T-cell (primary cell): ENCODE data around the gene TPP2. TPM values are rescaled to one million over a fixed set of nuclear protein-coding genes. Genes with fewer than 3 reads are reported as not detected.

Experiments used
- ATAC-seq, 4 experiments: fragments of 200-7000 bp in 3 of 4; fragments of 150-1000 bp in 1 of 4; cut with Tn5 transposase; replicated peaks in 1 of 4; 1 replicate in 3 of 4; 2 replicates in 1 of 4; pipeline ENCODE4 v1.10.0; 2021; ENCODE audit warnings: moderate library complexity in 3 of 4, mild to moderate bottlenecking in 2 of 4, moderate number of reproducible peaks in 1 of 4
- CTCF ChIA-PET, 2 donors: fragments of 300-600 bp; sonication (Branson Sonifier 250); formaldehyde crosslinking; loops; one replicate each; lab custom pipeline; 2022; ENCODE audit warnings: antibody characterized with exemption in 2 of 2; lab: Charles Lee
- POLR2A ChIA-PET, 2 donors: fragments of 300-600 bp; sonication (Branson Sonifier 250); formaldehyde crosslinking; loops; one replicate each; lab custom pipeline; 2022; ENCODE audit warnings: antibody characterized with exemption in 2 of 2; lab: Charles Lee
- DNase-seq, 35 experiments: peaks; one replicate each; pipeline versions ENCODE4 v3.0.0 to v3.0.0-alpha.2; 2013 to 2023
- H3K27ac ChIP-seq: one replicate; pipeline ENCODE4 v1.5.1; 2013; ENCODE audit warnings: low read length
- H3K27me3 ChIP-seq, 2 experiments: replicated peaks in 1 of 2; 1 replicate in 1 of 2; 2 replicates in 1 of 2; pipeline versions ENCODE4 v1.6.1 to v1.7.0; 2013; ENCODE audit warnings: low read length in 1 of 2, mixed read lengths in 1 of 2; ENCODE audit not compliant: control insufficient read depth in 2 of 2, insufficient read depth in 2 of 2; ENCODE audit errors: extremely low read depth in 1 of 2
- H3K36me3 ChIP-seq, 2 donors: 1 replicate in 1 of 2; 2 replicates in 1 of 2; pipeline versions ENCODE4 v1.6.1 to v1.7.0; 2013; ENCODE audit warnings: low read length in 1 of 2; ENCODE audit not compliant: control insufficient read depth in 2 of 2, insufficient read depth in 1 of 2; ENCODE audit errors: extremely low read depth in 1 of 2
- H3K4me1 ChIP-seq, 2 experiments: 1 replicate in 1 of 2; 2 replicates in 1 of 2; pipeline versions ENCODE4 v1.6.1 to v1.7.0; 2013; ENCODE audit warnings: low read length in 2 of 2, mixed read lengths in 1 of 2; ENCODE audit not compliant: insufficient read depth in 2 of 2, control insufficient read depth in 1 of 2; ENCODE audit errors: extremely low read depth in 1 of 2
- H3K4me3 ChIP-seq, 2 donors: 1 replicate in 1 of 2; 2 replicates in 1 of 2; pipeline versions ENCODE4 v1.5.1 to v1.7.0; 2013; ENCODE audit warnings: mild to moderate bottlenecking in 2 of 2, low read length in 1 of 2, moderate library complexity in 1 of 2; ENCODE audit not compliant: control insufficient read depth in 1 of 2; ENCODE audit errors: extremely low read depth in 1 of 2
- H3K9me3 ChIP-seq: 2 replicates; pipeline ENCODE4 v1.7.0; 2013
- H3K27ac Mint-ChIP-seq, 2 donors: one replicate each; pipeline ENCODE4 v1.8.0; 2020 to 2021; ENCODE audit warnings: mild to moderate bottlenecking in 2 of 2, mixed read lengths in 2 of 2
- H3K27me3 Mint-ChIP-seq, 2 donors: one replicate each; pipeline ENCODE4 v1.8.0; 2021 to 2022; ENCODE audit warnings: mixed read lengths in 2 of 2
- H3K36me3 Mint-ChIP-seq: one replicate; pipeline ENCODE4 v1.8.0; 2021; ENCODE audit warnings: mixed read lengths
- H3K4me1 Mint-ChIP-seq, 3 donors: one replicate each; pipeline ENCODE4 v1.8.0; 2020 to 2022; ENCODE audit warnings: mixed read lengths in 3 of 3, mild to moderate bottlenecking in 1 of 3
- H3K4me3 Mint-ChIP-seq, 3 donors: one replicate each; pipeline ENCODE4 v1.8.0; 2020 to 2022; ENCODE audit warnings: mild to moderate bottlenecking in 3 of 3, mixed read lengths in 3 of 3, moderate library complexity in 3 of 3
- H3K9me3 Mint-ChIP-seq, 3 donors: one replicate each; pipeline ENCODE4 v1.8.0; 2020 to 2022; ENCODE audit warnings: mixed read lengths in 3 of 3
- WGBS: methylation state at CpG from one replicate; pipeline ENCODE4 v1.1.5; 2013; ENCODE audit warnings: missing lambda C conversion rate; ENCODE audit not compliant: insufficient coverage; 5-methylcytosine and 5-hydroxymethylcytosine counted together
- total RNA-seq, 35 experiments: library from RNA in 6 of 35; stranded (reverse) in 6 of 35; fragments of 120-200 nt in 1 of 35; gene quantifications; one replicate each; pipeline versions ENCODE4 v1.2.1 to v1.2.4 and lab custom pipeline; 2013 to 2026

TPP2 gene
- total RNA-seq, 5 donors from 2014 or later (not counting 1 experiment from before 2014, with no cell fraction given) = 111 to 135 (median 115) TPM

- DNase-seq (no peak), ATAC-seq (no peak)
- H3K4me3 Mint-ChIP-seq = no peak overlapping the region
- no CpG with 5 or more reads among the region's 1 CpG for WGBS
- Histone ChIP-seq H3K36me3 (no peaks in the 10 kb centered on the region), H3K27ac (no peak overlapping the region), H3K9me3 (no peaks in the 10 kb centered on the region), H3K27me3 (peaks cover 2 to 7% of the 10 kb centered on the region in 2 experiments), H3K4me3 (no peak overlapping the region), H3K4me1 (no peaks in the 10 kb centered on the region)
- ChIA-PET POLR2A (interaction anchor here in 1 of 2 donors (0.6 kb wide), 1 partner anchor 121 kb away, joined by 3 read pairs; no protein-coding TSS in a partner anchor), CTCF (interaction anchor here in 1 of 2 donors (0.6 kb wide), 1 partner anchor 10 kb away, joined by 3 read pairs; no protein-coding TSS in a partner anchor)
- H3K36me3 Mint-ChIP-seq = no peaks in the 10 kb centered on the region
- no peak overlapping the region for H3K27ac Mint-ChIP-seq
- peaks cover 0 to 6% (median 0%) of the 10 kb centered on the region in 3 donors for H3K9me3 Mint-ChIP-seq
- peaks cover 12 to 13% of the 10 kb centered on the region in 2 donors for H3K27me3 Mint-ChIP-seq
- H3K4me1 Mint-ChIP-seq = no peaks in the 10 kb centered on the region
These were observed 34.9 kb upstream of the TPP2 start for GRCh38 chr13:102561933-102562332.

- Histone ChIP-seq H3K4me3 (no peak overlapping the region), H3K27me3 (peaks cover 2 to 7% of the 10 kb centered on the region in 2 experiments), H3K4me1 (no peaks in the 10 kb centered on the region), H3K27ac (no peak overlapping the region), H3K36me3 (no peaks in the 10 kb centered on the region), H3K9me3 (no peaks in the 10 kb centered on the region)
- Mint-ChIP-seq H3K27me3 (peaks cover 20% of the 10 kb centered on the region in 2 donors), H3K4me1 (no peaks in the 10 kb centered on the region), H3K27ac (no peak overlapping the region), H3K36me3 (no peaks in the 10 kb centered on the region), H3K9me3 (peaks cover 0 to 6% (median 0%) of the 10 kb centered on the region in 3 donors), H3K4me3 (no peak overlapping the region)
- WGBS = no CpG with 5 or more reads among the region's 2 CpGs
- ATAC-seq (no peak), DNase-seq (no peak)
- ChIA-PET POLR2A (no interaction called here), CTCF (no interaction called here)
These were observed 33.5 kb upstream of the TPP2 start for GRCh38 chr13:102563267-102563666.

- Histone ChIP-seq H3K27ac (no peak overlapping the region), H3K36me3 (no peaks in the 10 kb centered on the region), H3K27me3 (peaks cover 2 to 7% of the 10 kb centered on the region in 2 experiments), H3K4me3 (no peak overlapping the region), H3K9me3 (no peaks in the 10 kb centered on the region), H3K4me1 (no peaks in the 10 kb centered on the region)
- Mint-ChIP-seq H3K27ac (no peak overlapping the region), H3K27me3 (peaks cover 20 to 21% of the 10 kb centered on the region in 2 donors), H3K36me3 (no peaks in the 10 kb centered on the region), H3K4me3 (no peak overlapping the region), H3K4me1 (no peaks in the 10 kb centered on the region), H3K9me3 (peaks cover 0 to 6% (median 0%) of the 10 kb centered on the region in 3 donors)
- POLR2A ChIA-PET = no interaction called here
- DNase-seq (no peak), ATAC-seq (no peak)
- CTCF ChIA-PET = no interaction called here
- WGBS = 86% methylated on average over 2 of the region's 4 CpGs
These were observed 32.2 kb upstream of the TPP2 start for GRCh38 chr13:102564564-102564963.

GRCh38 chr13:102566513-102566912, 30.3 kb upstream of the TPP2 start:
- Mint-ChIP-seq H3K4me3 (no peak overlapping the region), H3K36me3 (no peaks in the 10 kb centered on the region), H3K27ac (no peak overlapping the region), H3K4me1 (no peaks in the 10 kb centered on the region), H3K9me3 (peaks cover 0 to 6% (median 0%) of the 10 kb centered on the region in 3 donors), H3K27me3 (peaks cover 21 to 24% of the 10 kb centered on the region in 2 donors)
- CTCF ChIA-PET = interaction anchor here (0.6 to 1.2 kb wide), 2 partner anchors 12 to 899 kb away, joined by 3 read pairs; no protein-coding TSS in a partner anchor
- Histone ChIP-seq H3K9me3 (no peaks in the 10 kb centered on the region), H3K4me3 (no peak overlapping the region), H3K27me3 (peaks cover 5 to 7% of the 10 kb centered on the region in 2 experiments), H3K36me3 (no peaks in the 10 kb centered on the region), H3K4me1 (no peaks in the 10 kb centered on the region), H3K27ac (no peak overlapping the region)
- WGBS = no CpG with 5 or more reads among the region's 1 CpG
- ATAC-seq (no peak), DNase-seq (no peak)
- POLR2A ChIA-PET = no interaction called here

DNA sequence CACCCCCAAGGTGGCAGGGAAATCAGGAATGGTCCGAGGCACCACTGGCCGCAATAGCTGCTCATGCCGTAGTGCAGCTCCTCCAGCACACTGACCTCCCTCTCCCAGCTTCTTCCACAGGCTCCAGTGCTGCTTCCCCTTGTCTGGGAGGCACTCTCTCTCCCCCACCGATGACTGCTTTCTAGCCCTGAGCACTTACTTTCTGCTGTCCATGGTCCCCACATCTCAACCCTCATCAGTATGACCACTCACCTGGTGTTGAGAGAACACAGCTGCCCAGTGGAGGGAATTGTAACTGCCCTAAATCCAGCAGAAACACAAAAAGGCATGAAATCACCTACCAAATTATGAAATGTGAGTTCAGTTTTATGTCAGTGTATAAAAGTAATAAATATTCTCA, 28.9 kb upstream of the TPP2 start:
- no peak overlapping the region for H3K4me3 Mint-ChIP-seq
- H3K36me3 Mint-ChIP-seq = no peaks in the 10 kb centered on the region
- POLR2A ChIA-PET = no interaction called here
- Histone ChIP-seq H3K4me3 (no peak overlapping the region), H3K27me3 (peaks cover 5 to 7% of the 10 kb centered on the region in 2 experiments), H3K27ac (no peak overlapping the region), H3K36me3 (no peaks in the 10 kb centered on the region), H3K9me3 (no peaks in the 10 kb centered on the region), H3K4me1 (no peaks in the 10 kb centered on the region)
- H3K4me1 Mint-ChIP-seq = no peaks in the 10 kb centered on the region
- no peak overlapping the region for H3K27ac Mint-ChIP-seq
- WGBS = 84% methylated on average over 3 of the region's 4 CpGs
- H3K27me3 Mint-ChIP-seq = peaks cover 21 to 24% of the 10 kb centered on the region in 2 donors
- no peaks in the 10 kb centered on the region for H3K9me3 Mint-ChIP-seq
- no peak for ATAC-seq
- DNase-seq = no peak
- CTCF ChIA-PET = interaction anchor here in 1 of 2 donors (1.2 kb wide), 1 partner anchor 11 kb away, joined by 3 read pairs; no protein-coding TSS in a partner anchor

DNA sequence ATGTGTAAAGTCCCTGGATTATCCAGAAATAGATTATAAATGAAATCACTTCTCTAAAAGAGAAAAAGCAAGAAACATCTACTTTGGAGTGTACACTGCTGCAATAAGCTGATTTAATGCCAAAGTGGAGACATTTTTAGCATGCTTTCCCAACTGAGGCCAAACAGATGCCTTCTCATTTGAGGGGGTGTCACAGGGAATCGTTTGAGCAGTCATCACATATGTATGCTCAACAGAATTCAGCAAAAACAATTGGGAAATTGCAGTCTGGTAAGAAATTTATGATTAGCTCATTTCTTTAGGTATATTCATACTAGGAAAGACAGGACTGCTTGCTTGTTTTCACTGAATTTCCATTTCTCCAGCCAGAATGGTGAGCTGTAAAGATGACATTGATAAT, 27.3 kb upstream of the TPP2 start:
- DNase-seq = no peak
- no CpG with 5 or more reads among the region's 1 CpG for WGBS

More for the DNA sequence above, 27.3 kb upstream of the TPP2 start:
- Histone ChIP-seq H3K4me3 (no peak overlapping the region), H3K36me3 (no peaks in the 10 kb centered on the region), H3K9me3 (no peaks in the 10 kb centered on the region), H3K4me1 (no peaks in the 10 kb centered on the region), H3K27ac (no peak overlapping the region), H3K27me3 (peaks cover 3 to 7% of the 10 kb centered on the region in 2 experiments)
- H3K4me3 Mint-ChIP-seq = no peak overlapping the region
- no peaks in the 10 kb centered on the region for H3K9me3 Mint-ChIP-seq
- no peak for ATAC-seq
- no peaks in the 10 kb centered on the region for H3K36me3 Mint-ChIP-seq
- ChIA-PET CTCF (interaction anchor here in 1 of 2 donors (1.5 kb wide), 1 partner anchor 12 kb away, joined by 3 read pairs; no protein-coding TSS in a partner anchor), POLR2A (no interaction called here)
- H3K4me1 Mint-ChIP-seq = no peaks in the 10 kb centered on the region
- H3K27me3 Mint-ChIP-seq = peaks cover 21 to 24% of the 10 kb centered on the region in 2 donors
- no peak overlapping the region for H3K27ac Mint-ChIP-seq
